Activated naive CD4-positive, alpha-beta T cell treated with anti-CD3 and anti-CD28 coated beads, Interleukin-2, amount 50 U/mL, for 72 hours (primary cell): Measurements from ENCODE around the gene VAPB. TPM values are rescaled to one million over a fixed set of nuclear protein-coding genes. Genes with fewer than 3 reads are reported as not detected.
"Not testable (repeated sequence)": the region's sequence is repeated elsewhere in the genome, so short reads cannot be mapped to it uniquely, and the experiment has no call there.

Experiments used
- ATAC-seq, 2 donors: fragments of 150-1000 bp; cut with Tn5 transposase; 2 replicates each; pipeline ENCODE4 v1.10.0; 2021; ENCODE audit warnings: mild to moderate bottlenecking in 2 of 2, moderate library complexity in 2 of 2
- DNase-seq, 2 donors: peaks; one replicate each; pipeline ENCODE4 v3.0.0; 2021 to 2022; ENCODE audit warnings: low spot score in 2 of 2
- H3K27ac Mint-ChIP-seq, 2 donors: one replicate each; pipeline ENCODE4 v1.8.0; 2022; ENCODE audit warnings: mild to moderate bottlenecking in 2 of 2, mixed read lengths in 2 of 2
- H3K36me3 Mint-ChIP-seq, 2 donors: one replicate each; pipeline ENCODE4 v1.8.0; 2022; ENCODE audit warnings: mixed read lengths in 2 of 2
- H3K9me3 Mint-ChIP-seq, 2 donors: one replicate each; pipeline ENCODE4 v1.8.0; 2022; ENCODE audit warnings: mixed read lengths in 2 of 2
- total RNA-seq, 2 donors: library from RNA; stranded (reverse); gene quantifications; one replicate each; pipeline ENCODE4 v1.2.3, GENCODE V29; 2022

Gene VAPB
- total RNA-seq, 2 donors from 2014 or later = 28.0 to 43.5 TPM

DNA sequence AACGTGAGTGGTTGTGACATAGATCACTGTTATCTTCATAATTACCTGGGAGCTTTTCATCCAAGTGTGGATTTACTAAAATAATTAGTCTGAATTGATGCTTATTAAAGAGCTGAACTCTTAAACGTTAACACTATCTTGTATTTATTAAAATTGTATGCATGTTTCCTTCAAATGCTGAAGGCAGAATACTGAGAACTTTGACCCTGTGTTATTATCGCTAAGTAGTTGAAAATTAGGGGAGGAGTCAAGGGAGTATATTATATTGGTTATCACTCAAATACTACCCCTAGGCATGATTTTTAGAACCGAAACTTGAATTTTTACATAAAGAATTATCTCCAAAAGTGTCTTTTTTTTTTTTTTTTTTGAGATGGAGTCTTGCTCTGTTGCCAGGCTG lies 5.8 kb downstream of the VAPB start:
- H3K36me3 Mint-ChIP-seq = peaks cover 16 to 71% of the 10 kb centered on the region in 2 donors
- no peak overlapping the region for H3K27ac Mint-ChIP-seq
- DNase-seq = no peak
- H3K9me3 Mint-ChIP-seq = peaks cover 0 to 7% of the 10 kb centered on the region in 2 donors
- no peak for ATAC-seq

DNA sequence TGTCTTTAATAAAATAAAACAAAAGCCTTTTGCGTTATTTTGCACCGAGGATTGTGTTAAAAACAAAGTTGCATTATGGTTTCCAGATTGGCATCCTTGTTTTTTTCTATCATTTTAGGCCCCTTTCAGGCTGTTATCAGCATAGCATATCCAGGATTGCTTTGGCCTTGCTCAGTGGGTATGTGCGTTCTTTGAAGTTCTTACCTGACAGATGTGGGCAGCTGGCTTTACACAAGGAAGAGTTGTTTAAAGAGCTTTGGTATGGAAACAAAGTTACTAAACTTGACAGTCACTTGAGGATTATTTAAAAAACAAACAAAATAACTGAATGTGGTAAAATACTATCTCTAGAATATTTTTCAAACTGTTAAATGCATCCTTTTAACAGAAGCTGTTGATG lies 6.6 kb downstream of the VAPB start:
- ATAC-seq (no peak), DNase-seq (no peak)
- H3K36me3 Mint-ChIP-seq = peaks cover 8 to 63% of the 10 kb centered on the region in 2 donors
- no peak overlapping the region for H3K27ac Mint-ChIP-seq
- H3K9me3 Mint-ChIP-seq = no peaks in the 10 kb centered on the region

DNA sequence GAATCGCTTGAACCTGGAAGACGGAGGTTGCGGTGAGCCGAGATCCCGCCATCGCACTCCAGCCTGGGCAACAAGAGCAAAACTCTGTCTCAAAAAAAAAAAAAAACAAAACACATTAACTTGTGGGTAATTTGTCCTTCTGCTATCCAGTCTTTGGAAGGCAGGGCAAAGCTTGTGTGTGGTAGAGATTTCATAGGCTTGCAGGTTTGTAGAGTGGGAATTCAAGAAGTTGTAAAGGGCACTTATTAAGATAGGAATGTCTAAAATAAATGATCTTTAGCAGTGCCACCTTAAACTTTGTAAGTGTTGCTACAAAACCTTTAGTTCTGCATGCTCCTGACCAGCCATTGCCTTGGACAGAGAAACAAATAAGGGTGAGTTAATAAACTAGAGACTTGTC lies 8.4 kb downstream of the VAPB start:
- ATAC-seq = no peak
- Mint-ChIP-seq H3K36me3 (peaks cover 0 to 45% of the 10 kb centered on the region in 2 donors), H3K9me3 (no peaks in the 10 kb centered on the region), H3K27ac (no peak overlapping the region)
- no peak for DNase-seq

DNA sequence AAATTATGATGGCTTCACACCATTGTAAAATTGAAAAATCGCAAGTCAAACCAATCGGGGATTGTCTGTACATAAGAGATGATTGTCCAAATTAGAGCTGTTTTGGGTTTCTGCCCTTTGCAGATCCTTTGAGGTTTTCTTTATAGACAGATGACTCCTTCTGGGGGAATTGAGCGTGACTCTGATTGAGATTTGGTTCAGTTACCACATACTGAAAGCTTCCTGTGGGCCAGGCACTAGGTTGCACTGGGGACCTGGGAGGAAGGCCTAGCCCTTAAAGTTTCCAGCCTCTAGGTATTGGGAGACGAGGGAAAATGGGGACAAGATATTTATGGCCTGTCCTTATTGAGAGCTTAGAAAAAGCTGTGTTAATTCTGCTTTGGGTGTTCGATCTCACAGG lies 9.2 kb downstream of the VAPB start:
- H3K9me3 Mint-ChIP-seq = no peaks in the 10 kb centered on the region
- ATAC-seq (peak in 1 of 2 donors; percentile 72), DNase-seq (no peak)
- H3K36me3 Mint-ChIP-seq = peaks cover 0 to 37% of the 10 kb centered on the region in 2 donors
- H3K27ac Mint-ChIP-seq = peak overlapping the region; percentile 24 to 44

DNA sequence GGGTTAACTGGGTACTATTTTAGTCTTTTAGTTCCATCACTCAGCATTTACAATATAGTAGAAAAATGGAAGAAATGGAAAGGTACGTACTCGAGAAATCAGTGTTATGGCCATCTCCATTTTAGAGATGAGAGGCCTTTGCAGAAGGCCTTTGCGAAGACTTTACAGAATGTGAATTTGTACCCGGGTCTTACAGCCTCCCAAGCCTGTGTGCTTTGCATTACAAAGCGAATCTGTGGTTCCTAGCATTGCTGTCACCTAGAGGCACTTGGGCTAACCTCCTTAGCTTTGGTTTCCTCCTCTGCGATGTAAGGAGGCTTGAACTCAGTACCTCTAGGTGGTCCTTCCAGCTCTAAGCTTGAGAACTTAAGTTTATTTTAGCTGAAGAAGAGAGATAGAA lies 10.9 kb downstream of the VAPB start:
- H3K36me3 Mint-ChIP-seq = peaks cover 0 to 23% of the 10 kb centered on the region in 2 donors
- ATAC-seq = no peak
- H3K9me3 Mint-ChIP-seq = no peaks in the 10 kb centered on the region
- no peak overlapping the region for H3K27ac Mint-ChIP-seq
- no peak for DNase-seq

DNA sequence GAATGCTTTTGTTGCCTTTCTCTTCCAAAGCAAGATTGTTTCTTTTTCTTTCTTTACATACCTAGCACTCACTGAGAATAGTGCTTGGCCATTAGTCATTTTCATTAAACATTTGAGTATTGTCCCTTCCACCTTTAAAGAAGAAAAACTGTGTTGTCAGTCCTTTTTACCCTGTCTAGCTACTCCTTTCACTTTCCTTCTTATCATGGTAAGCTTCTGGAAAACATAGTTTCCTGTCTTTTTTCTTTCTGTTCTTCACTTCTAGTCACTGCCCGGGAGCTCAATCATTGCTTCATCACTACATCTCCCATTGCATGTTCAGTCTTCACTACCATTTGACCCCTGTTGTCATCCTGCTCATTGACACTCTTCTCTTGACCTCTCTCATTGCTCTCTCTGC lies 12.1 kb downstream of the VAPB start:
- Mint-ChIP-seq H3K27ac (no peak overlapping the region), H3K9me3 (no peaks in the 10 kb centered on the region), H3K36me3 (peaks cover 0 to 23% of the 10 kb centered on the region in 2 donors)
- no peak for DNase-seq
- peak; percentile 49 to 52 for ATAC-seq

DNA sequence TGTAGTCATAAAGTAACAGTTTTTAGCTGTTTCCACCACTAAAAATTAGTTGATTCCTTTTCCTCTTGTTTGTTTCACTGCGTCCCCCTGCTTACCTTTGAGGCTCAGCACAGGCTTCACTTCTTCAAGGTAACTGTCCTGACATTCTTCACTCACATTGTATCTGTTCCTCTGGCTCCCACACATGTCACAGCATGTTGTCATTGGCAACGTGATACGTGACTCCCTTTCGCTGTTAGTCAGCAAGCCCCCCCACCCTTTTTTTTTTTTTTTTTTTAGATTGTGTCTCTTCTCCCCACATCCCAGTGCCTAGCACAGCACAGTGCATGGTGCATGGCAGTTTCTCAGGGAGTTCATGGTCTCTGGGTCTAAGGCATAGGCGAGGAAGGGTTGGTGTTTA lies 13.3 kb downstream of the VAPB start:
- Mint-ChIP-seq H3K36me3 (peaks cover 0 to 13% of the 10 kb centered on the region in 2 donors), H3K9me3 (no peaks in the 10 kb centered on the region), H3K27ac (no peak overlapping the region)
- peak; percentile 29 to 70 for ATAC-seq
- DNase-seq = no peak

DNA sequence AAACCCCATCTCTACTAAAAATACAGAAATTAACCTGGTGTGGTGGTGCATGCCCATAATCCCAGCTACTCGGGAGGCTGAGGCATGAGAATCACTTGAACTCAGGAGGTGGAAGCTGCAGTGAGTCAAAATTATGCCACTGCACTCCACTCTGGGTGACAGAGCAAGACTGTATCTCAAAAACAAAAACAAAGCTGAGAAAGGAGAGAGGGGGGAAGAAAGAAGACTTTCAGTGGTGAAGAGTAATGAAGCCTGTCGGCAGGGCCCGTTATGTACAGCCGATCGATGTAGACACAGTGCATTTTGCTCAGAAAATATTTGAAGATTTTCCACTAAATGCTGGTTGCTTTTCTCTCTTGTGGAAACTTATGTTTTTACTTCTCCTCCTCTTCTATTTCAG lies 13.8 kb downstream of the VAPB start:
- DNase-seq (no peak), ATAC-seq (peak in 1 of 2 donors; percentile 21)
- H3K36me3 Mint-ChIP-seq = peaks cover 0 to 12% of the 10 kb centered on the region in 2 donors
- H3K27ac Mint-ChIP-seq = no peak overlapping the region
- H3K9me3 Mint-ChIP-seq = no peaks in the 10 kb centered on the region

DNA sequence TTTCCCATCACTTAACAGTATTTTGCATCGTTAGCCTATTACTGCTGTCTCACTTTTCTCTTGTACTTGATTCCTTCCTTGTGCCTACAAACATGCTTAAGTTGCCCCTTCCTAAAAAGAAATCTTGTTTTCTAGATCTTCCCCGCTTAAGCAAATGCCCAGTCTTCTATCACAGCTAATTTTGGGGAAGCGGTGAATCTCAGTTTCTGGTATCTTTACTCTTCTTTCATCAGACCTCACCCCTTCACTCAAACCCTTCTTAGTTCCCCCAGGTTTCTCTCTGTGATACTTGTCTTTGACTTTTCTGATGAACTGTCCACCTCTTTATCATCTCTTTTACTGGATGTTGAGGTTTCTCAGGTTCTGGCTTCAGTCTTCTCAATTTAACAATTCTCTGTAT lies 14.2 kb downstream of the VAPB start:
- DNase-seq = no peak
- H3K9me3 Mint-ChIP-seq = no peaks in the 10 kb centered on the region
- H3K36me3 Mint-ChIP-seq = peaks cover 0 to 7% of the 10 kb centered on the region in 2 donors
- H3K27ac Mint-ChIP-seq = no peak overlapping the region
- no peak for ATAC-seq

DNA sequence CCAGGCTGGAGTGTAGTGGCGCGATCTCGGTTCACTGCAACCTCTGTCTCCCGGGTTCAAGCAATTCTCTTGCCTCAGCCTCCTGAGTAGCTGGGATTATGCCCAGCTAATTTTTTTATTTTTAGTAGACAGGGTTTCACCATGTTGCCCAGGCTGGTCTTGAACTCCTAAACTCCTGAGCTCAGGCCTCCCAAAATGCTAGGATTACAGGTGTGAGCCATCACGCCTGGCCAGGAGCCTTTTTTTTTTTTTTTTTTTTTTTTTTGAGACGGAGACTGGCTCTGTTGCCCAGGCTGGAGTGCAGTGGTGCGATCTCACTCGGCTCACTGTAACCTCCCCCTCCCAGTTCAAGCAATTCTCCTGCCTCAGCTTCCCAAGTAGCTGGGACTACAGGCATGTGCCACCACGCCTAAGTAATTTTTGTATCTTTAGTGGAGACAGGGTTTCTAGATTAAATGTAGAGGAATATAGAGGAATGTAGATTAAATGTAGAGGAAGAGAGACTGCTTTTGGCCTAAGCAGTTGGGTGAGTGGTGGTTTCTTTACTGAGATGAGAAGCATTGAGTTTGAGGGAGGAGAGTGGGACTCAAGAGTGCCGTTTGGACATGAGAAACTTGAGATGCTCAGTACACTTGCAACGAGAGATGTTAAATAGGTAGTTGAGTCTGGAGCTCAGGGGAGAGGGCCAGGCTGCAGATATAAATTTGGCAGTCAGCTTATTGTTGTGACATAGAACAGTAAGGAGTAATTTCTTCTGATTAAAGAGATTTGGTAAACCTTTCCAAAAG lies 16.7 kb downstream of the VAPB start:
- ATAC-seq (no peak), DNase-seq (no peak)
- Mint-ChIP-seq H3K36me3 (peaks cover 0 to 6% of the 10 kb centered on the region in 2 donors), H3K27ac (no peak overlapping the region), H3K9me3 (no peaks in the 10 kb centered on the region)

DNA sequence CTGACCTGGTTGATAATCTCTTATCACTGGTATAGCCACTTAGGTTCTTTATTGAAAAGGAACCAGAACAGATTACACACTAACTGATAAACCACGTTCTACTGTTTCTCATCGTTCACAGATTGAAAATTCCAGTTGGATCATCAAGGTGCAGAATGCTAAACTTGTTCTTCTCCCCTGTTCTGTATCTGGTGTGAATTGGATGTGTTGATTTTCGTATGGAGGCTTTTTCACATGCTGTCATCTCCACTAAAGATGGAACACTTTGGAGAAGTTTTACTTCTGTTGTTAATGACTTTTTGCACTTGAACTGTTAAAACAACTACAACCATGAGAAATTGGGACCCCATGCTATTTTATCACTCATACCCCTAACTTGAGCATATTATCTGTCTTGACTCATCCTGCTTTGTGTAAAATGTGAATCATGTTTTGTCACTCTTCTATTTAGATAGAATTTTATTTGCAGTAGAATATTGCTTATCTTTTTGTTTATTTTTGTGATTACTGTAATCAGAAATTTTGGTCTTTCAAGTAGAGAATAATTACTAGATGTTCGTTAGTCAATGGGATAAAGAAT lies 17.5 kb downstream of the VAPB start:
- Mint-ChIP-seq H3K36me3 (peaks cover 0 to 6% of the 10 kb centered on the region in 2 donors), H3K27ac (no peak overlapping the region), H3K9me3 (no peaks in the 10 kb centered on the region)
- peak in 1 of 2 donors; percentile 30 for ATAC-seq
- no peak for DNase-seq

DNA sequence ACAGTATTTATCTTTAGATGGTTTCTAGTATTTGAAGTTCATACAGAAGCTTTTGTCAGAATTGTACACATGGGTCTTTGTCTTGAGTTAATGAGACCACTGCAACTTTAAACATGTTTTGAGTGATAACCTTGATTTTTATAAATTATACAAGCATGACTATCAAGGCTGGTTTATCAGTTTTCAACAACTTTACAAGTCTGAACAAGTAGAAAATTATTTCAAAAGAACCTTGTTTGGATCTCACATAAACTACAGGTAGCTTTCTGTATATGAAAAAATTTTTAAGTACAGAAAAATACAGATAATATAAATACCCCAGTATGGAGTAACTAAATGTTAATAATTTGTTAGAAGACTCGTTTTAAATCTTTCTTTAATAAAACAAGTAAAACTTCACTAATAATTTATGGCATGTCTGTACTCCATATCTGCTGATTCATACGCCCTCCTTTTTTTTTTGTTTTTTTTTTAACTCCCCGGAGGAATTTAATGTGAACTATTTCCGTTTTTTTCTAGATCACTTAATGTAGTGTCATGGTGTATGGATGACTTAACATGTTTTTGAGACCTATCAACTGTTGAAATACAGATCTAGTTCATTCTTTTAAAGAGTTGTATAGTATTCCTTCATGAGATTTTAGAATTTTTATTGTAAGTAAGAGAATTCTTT lies 18.3 kb downstream of the VAPB start:
- H3K36me3 Mint-ChIP-seq = peaks cover 0 to 6% of the 10 kb centered on the region in 2 donors
- DNase-seq (no peak), ATAC-seq (peak in 1 of 2 donors; percentile 9)
- peak overlapping the region; percentile 67 to 89 for H3K27ac Mint-ChIP-seq
- no peaks in the 10 kb centered on the region for H3K9me3 Mint-ChIP-seq

DNA sequence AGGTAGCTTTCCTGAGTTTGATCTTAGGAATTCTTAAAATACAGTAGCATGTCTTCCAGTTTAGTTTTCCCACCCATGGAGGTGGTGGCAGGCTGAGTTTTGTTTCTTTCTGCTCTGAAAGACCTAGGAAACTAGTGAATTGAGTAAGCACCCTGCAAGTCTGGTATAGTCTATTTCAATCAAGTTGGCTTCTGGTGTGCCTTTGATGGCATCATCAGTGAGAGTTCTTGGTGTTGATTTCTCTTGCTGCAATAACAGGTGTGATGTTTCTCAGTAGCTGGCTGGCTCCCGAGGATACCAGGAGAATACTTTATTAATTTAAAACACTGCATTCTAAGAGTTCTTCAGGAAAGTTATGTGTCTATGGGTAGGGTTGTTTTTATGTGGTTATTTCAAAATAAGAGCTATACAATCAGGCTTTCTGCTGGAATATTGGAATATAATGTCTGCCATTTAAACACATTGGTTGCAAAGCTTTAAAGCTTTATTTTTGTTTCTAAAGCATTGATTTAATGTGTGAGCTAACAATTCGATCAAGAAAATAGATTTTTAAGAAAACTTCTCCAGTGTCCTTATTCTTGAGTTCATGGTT lies 19.0 kb downstream of the VAPB start:
- DNase-seq (peak in 1 of 2 donors; percentile 38), ATAC-seq (peak; percentile 93 to 98)
- no peaks in the 10 kb centered on the region for H3K9me3 Mint-ChIP-seq
- peak overlapping the region; percentile 67 to 89 for H3K27ac Mint-ChIP-seq
- peaks cover 0 to 6% of the 10 kb centered on the region in 2 donors for H3K36me3 Mint-ChIP-seq

DNA sequence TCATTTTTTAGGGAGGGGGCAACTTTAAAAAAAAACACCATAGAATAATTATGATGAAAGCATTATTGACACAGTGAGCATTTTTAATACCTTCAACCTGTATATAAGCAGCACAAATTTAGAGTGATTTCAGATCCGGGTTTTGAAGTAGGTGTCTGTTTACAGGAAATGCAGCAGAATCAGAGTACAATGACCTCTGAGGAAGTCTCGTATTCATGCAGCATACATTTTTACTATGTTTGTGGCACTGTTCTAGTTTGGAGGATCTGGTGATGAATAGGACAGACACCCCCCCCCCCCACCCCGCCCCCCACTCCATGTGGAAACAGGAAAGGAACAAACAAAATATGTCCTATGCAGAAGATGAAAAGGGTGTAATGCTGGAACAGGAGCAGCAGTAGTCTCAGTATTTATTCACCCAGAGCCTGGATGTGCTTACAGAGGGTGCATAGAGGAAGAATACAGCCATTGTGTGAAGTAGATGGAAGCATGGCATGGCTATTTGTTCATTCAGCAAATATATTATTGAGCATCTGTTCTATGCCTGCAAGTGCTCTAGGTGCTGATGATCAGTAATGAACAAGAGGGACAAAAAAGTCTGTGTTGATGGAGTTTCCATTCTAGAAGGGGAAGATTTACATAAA lies 19.7 kb downstream of the VAPB start:
- no peak for DNase-seq
- peak overlapping the region; percentile 67 to 89 for H3K27ac Mint-ChIP-seq
- no peaks in the 10 kb centered on the region for H3K9me3 Mint-ChIP-seq
- ATAC-seq = peak; percentile 38 to 41
- H3K36me3 Mint-ChIP-seq = peaks cover 0 to 6% of the 10 kb centered on the region in 2 donors

DNA sequence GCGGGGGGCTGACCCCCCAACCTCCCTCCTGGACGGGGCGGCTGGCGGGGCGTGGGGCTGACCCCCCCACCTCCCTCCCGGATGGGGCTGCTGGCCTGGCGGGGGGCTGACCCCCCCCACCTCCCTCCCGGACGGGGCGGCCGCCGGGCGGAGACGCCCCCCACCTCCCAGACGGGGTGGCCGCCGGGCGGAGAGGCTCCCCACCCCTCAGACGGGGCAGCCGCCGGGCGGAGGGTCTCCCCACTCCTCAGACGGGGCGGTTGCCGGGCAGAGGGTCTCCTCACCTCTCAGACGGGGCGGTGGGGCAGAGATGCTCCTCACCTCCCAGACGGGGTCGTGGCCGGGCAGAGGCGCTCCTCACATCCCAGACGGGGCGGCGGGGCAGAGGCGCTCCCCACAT lies 25.2 kb downstream of the VAPB start:
- not testable (repeated sequence) for H3K27ac Mint-ChIP-seq, DNase-seq, H3K9me3 Mint-ChIP-seq, ATAC-seq
- peaks cover 6 to 21% of the 10 kb centered on the region in 2 donors for H3K36me3 Mint-ChIP-seq

DNA sequence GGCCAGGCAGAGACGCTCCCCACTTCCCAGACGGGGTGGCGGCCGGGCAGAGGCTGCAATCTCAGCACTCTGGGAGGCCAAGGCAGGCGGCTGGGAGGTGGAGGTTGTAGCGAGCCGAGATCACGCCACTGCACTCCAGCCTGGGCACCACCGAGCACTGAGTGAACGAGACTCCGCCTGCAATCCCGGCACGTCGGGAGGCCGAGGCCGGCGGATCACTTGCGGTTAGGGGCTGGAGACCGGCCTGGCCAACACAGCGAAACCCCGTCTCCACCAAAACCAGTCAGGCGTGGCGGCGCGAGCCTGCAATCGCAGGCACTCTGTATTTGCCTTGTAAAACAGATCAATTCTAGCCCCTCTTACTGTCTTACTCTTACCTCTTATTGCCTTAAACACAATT lies 25.8 kb downstream of the VAPB start:
- not testable (repeated sequence) for ATAC-seq, DNase-seq, H3K9me3 Mint-ChIP-seq
- H3K36me3 Mint-ChIP-seq = peaks cover 6 to 26% of the 10 kb centered on the region in 2 donors
- H3K27ac Mint-ChIP-seq = peak overlapping the region in 1 of 2 donors; percentile 19
